LoVo (cell line): ENCODE results near the gene DDAH2.
A peak's percentile ranks its signal among the peaks of the same experiment; 100 is the strongest.

Experiments used
- DNase-seq: peaks from one replicate; pipeline ENCODE4 v3.0.0-alpha.2; 2016; ENCODE audit warnings: low spot score

The DDAH2 gene

GRCh38 chr6:31728767-31729514 lies at the start of gene DDAH2:
TSS of gene DDAH2 (minus strand) at chr6:31729299. CDS start at chr6:31729161, 138 bp downstream.
- DNase-seq, result no peak

GRCh38 chr6:31778193-31778592 lies 49.1 kb upstream of the DDAH2 start:
- DNase-seq, result no peak

DNA sequence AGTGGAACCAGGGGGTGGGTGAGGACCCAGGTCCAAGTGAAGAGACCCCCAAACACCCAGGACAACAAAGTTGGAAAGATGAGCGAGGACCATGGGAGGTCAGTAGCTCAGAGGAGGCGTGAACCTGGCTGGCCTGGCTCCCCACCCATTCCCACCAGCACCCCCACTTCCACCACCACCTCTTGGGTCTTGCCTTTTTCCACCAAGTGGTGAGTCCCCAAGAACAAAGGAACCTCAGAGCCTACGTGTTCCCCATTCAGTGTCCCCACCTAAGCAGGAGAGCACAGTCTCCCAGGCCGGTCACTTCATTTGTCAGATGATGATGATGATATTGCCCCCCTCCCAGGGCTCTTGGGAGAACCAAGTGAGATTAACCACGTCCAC lies 48.6 kb upstream of the DDAH2 start:
- DNase-seq, result no peak

DNA sequence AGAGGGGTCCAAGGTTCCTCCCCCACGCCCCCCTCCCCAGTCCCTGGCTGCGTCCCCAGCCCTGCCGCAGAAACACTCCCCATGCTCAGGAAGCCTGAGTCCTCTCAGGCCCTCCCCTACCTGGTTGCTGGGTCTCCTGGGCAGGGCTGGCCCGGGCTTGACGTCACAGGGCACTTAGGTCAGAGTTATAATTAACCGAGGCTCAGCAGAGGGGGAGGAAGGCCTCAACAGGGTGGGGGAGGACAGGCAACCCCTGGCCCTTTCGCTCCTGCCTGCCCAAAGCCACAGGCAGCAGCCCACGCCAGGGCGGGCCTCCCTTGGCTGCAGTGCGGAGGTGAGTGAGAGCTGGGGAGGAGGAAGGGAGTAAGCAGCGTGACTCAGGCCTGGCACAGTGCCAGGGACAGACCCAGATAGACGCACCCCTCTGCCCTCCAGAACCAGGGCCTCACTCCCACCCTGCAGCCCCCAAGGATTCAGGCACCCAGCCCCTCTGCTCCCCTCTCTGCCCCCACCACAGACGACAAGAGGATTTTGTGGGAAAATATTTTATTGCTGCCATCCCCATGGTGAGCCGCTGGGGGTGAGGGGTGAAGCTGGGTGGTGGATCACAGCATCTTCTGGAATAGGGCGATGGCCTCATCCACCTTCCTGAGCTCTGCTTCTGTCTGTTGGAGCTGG lies 48.0 kb upstream of the DDAH2 start, which contains the start of gene VWA7:
TSS of gene VWA7 (minus strand) at position 340 of the 678 bp plus-strand sequence. CDS start 549 bp downstream, outside the sequence.
- DNase-seq, result peak; percentile 83

- no peak for DNase-seq
Measured at GRCh38 chr6:31776485-31776988, 47.4 kb upstream of the DDAH2 start.

- no peak for DNase-seq
Measured at GRCh38 chr6:31775633-31776484, 46.8 kb upstream of the DDAH2 start.

DNA sequence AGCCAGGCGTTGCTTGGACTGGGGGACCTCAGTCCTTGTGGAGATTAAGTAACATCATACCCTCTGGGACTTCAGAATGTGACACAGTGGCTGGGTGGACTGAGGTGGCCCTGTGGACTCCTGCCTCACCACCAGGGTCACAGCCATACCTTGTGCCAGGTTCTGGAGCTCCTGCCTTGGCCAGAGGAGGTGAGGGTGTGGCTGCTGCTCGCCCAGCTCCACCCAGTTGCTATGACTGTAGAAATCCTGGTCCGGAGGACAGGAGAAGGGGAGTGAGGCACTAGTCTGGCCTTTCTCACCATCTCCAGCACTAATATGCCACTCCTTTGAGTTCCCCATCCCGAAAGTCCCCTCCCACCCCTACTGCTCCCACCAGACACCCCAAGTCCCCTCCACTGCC lies 46.1 kb upstream of the DDAH2 start:
- peak; percentile 58 for DNase-seq

GRCh38 chr6:31771992-31772358 lies 42.9 kb upstream of the DDAH2 start:
- no peak for DNase-seq

DNA sequence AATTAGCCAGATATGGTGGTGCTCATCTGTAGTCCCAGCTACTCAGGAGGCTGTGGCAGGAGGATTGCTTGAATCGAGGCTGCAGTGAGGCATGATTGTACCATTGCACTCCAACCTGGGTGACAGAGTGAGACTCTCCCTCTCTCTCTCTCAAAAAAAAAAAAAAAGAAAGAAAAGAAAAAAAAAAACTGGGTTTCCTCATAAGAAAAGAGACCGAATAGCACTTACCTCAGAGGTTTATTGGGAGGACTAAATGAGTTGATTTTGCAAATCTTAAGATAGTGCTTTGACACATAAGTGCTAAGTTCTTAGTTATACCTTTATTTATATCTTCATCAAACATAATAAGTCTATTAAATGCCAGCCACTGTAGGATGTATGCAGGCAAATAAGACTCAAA lies 41.8 kb upstream of the DDAH2 start:
- DNase-seq, result no peak

GRCh38 chr6:31769684-31770371 lies 40.7 kb upstream of the DDAH2 start:
- peak; percentile 46 for DNase-seq

DNA sequence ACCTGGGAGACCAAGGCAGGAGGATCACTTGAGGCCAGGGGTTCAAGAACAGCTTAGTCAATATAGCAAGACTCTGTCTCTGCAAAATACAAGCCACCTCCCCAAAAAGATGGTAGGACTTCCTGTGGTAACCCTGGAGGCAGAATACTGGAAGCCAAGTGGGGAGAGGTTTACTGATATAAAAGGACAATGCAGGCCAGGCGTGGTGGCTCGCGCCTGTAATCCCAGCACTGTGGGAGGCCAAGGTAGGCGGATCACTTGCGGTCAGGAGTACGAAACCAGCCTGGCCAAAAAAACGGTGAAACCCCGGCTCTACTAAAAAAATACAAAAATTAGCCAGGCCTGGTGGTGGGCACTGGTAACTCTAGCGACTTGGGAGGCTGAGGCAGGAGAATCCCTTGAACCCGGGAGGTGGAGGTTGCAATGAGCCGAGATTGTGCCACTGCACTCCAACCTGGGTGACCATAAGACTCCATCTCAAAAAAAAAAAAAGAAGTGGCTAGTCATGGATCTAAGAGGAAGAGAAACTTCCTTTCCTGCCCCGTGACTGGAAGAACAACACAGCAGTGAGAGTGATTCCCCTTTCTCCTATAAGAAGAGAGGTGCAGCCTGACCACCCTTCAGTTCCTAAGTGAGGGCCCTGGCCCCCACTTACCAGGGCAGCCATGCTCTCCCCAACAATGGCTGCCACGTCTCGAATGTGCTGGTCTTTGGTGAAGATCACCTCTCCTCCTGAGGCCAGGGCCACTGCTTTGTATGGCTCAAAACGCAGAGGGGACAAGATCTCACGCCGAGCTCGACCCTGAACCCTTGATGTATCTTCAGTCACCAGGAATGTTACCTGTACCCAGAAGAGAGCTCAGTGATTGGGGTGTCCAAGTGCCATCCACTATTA lies 39.5 kb upstream of the DDAH2 start:
- DNase-seq, result no peak

DNA sequence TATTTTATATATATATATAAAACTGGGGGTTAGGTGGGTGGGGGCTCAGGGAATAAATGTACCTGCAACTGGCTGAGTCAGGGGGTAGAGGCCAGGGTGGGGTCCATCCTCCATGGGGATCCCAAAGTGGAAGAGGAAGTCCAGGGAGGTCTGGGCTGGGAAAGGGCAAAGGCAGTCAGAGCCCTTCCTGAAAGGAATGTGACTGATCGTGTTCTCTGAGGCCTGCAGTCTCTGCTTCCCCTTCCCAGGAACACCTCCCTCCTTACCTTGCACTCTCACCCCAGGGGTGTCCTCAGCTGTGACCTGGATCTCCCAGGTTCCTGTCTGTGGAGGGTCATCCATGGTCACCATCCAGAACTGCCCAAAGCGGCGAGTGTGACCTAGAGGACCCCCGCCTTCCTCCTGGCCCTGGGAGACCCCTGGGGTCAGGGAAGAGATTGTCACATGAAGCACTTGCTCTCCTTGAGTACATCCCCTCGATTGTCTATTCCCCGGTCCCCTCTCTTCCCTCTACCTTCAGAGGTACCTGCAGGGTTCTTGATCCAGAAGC lies 38.1 kb upstream of the DDAH2 start:
- DNase-seq, result no peak

DNA sequence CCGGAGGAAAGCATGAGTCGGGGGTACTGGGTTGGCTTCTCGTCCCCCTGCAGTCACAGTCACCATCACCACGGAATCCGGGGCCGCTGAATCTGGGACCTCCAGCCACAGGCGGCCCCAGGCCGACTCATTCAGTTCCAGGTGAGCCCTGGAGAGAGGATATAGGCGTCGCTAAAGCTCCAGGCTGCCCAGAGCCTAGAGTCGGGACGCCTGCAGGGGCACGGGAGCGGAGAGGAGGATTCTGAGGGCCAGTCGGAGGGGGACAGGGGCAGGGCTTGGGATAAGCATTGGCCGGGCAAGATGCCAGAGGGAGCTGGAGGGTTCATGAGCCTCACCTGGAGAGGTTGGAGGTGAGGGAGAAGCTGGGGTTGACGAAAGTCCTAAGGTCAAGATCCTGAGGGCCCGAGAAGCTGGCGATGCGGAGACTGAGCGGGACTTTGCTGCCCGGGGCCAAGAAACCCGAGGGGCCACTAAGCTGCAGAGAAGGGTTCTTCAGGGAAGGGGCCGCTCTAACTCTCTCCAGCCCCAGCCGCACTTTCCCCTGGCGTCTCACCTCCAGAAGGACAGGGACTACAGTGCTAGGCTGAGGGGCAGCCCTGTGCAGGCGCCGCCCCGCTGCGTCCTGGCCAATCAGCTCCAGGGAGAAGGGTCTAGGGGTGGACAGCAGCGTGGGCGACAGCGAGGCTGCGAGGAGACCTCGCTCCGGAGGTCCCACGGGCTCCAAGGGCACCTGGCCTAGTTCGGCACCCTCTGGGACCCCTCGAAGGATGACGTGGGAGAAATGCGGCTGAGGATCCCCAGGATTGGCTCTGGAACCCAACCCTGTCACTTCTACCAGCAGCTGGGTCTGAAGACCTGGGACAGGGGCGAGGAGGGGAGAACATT lies 37.1 kb upstream of the DDAH2 start:
- DNase-seq, result no peak

- no peak for DNase-seq
Measured at GRCh38 chr6:31765559-31765909, 36.4 kb upstream of the DDAH2 start.

DNA sequence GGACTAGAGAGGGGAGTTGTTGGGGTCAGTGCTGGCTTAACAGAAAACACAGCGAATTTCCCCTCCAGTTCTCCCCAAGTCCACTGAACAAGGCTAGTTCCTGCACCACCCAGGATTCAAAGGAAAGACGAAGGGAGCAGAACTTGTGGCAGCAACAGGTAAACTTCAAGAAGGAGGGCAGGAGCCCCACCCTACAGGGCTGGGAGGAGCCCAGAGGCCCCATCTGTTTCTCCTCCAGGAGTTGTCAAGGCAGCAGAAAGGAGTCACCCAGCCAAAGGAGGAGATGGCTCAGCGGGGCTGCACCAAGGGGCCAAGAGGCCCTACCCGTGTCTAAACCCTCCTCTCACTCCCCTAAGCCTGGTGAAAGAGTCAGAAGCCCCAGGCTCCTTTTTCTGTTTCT lies 35.1 kb upstream of the DDAH2 start:
- no peak for DNase-seq

GRCh38 chr6:31763619-31763940 lies 34.5 kb upstream of the DDAH2 start:
- no peak for DNase-seq

GRCh38 chr6:31762878-31763618 lies 33.9 kb upstream of the DDAH2 start:
- no peak for DNase-seq

GRCh38 chr6:31762356-31762755 lies 33.3 kb upstream of the DDAH2 start, which contains the start of gene SAPCD1:
TSS of gene SAPCD1 (plus strand) at chr6:31762656. CDS start at chr6:31763055, 399 bp downstream.
- DNase-seq, result no peak

DNA sequence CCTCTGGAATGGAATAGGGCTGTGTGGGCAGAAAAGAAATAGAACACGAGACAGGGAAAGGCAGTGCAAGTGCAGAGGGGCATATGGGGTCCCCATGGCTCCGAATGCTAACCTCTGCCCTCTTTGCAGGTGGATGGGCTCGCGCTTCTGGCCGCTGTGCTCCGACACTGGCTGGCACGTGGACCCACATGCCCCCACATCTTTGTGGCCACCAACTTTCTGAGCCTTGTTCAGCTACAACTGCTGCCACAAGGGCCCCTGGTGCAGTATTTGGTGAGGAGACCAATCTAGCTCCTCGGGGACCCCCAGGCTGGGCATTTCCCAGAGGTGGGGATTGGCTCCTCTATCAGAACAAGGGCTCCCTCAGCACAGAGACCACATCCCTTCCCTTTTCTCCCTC lies 32.2 kb upstream of the DDAH2 start:
- no peak for DNase-seq
